ENCODE measurements around the gene MTA3.
"Not testable (repeated sequence)": the region's sequence is repeated elsewhere in the genome, so short reads cannot be mapped to it uniquely, and the experiment has no call there.

Gene MTA3

DNA sequence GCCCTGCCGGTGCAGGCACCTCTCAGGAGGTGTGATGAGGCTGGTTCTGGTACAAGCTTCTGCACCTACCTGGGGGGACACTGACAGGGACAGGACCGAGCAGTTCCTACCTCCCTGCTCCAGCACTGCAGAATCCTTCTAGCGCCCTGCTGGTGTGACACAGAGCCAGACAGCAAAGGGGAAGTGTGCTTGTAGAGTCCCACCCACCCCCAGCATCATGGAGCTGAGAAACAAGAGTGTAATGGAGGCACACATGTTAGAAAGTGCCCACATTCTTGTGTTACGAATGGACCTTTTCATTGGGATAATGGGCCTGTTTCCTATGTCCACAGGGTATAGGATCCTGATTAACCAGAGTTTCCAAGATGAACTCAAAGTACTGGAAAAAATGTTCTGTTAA is 157.2 kb downstream of the MTA3 start:
- no peak for ATAC-seq (ENCODE audit: low read depth)
- Mint-ChIP-seq H3K9me3 (peaks cover 6% of the 10 kb centered on the region), H3K4me1 (peaks cover 10% of the 10 kb centered on the region), H3K27ac (no peak overlapping the region), H3K27me3 (no peaks in the 10 kb centered on the region), H3K36me3 (peaks cover 21% of the 10 kb centered on the region), H3K4me3 (no peak overlapping the region)
- DNase-seq (ENCODE audit: low spot score in 2 of 2): no peak

DNA sequence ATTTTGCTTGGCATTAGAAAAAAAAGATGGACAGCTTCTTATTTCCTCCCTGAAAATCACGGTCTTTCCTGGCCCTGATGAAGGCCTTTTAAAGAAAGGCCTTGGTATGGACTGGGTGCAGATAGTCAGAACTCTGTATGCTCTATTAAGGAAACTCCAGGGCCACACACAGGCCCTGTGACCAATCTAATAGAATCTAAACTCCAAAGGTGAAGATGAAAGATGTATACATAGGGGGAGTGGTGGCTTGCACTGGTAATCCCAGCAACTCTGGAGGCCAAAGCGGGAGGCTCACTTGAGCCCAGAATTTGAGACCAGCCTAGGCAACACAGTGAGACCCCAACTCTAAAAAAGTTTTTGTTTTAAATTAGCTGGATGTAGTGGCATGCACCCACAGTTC is 158.2 kb downstream of the MTA3 start:
- ATAC-seq (ENCODE audit: low read depth) (no peak), DNase-seq (ENCODE audit: low spot score in 2 of 2) (no peak)
- Mint-ChIP-seq H3K27ac (no peak overlapping the region), H3K27me3 (no peaks in the 10 kb centered on the region), H3K4me1 (peaks cover 10% of the 10 kb centered on the region), H3K9me3 (peaks cover 7% of the 10 kb centered on the region), H3K36me3 (peaks cover 30% of the 10 kb centered on the region), H3K4me3 (no peak overlapping the region)

DNA sequence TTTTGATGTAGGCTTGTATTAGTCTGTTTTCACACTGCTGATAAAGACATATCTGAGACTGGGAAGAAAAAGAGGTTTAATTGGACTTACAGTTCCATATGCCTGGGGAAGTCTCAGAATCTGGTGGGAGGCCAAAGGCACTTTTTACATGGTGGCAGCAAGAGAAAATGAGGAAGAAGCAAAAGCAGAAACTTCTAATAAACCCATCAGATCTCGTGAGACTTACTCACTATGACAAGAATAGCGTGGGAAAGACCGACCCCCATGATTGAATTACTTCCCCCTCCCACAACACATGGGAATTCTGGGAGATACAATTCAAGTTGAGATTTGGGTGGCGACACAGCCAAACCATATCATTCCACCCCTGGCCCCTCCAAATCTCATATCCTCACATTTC is 162.9 kb downstream of the MTA3 start:
- H3K36me3 Mint-ChIP-seq: peaks cover 64% of the 10 kb centered on the region
- H3K4me1 Mint-ChIP-seq: not testable (repeated sequence)

DNA sequence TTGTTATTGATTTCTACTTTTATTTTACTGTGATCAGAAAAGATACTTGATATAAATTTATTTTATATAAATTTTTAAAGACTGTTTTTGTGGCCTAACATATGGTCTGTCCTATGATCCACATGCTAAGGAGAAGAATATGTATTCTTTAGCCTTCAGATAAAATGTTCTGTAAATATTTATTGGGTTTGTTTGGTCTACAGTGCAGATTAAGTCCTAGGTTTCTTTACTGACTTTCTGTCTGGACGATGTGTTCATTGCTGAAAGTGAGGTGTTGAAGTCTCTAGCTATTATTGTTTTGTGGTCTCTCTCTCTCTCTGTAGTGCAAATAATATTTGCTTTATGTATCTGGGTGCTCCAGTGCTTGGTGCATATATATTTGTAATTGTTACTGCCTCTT is 165.4 kb downstream of the MTA3 start:
- no peaks in the 10 kb centered on the region for H3K27me3 Mint-ChIP-seq
- H3K36me3 Mint-ChIP-seq: peaks cover 71% of the 10 kb centered on the region
- ATAC-seq (ENCODE audit: low read depth) (no peak), DNase-seq (ENCODE audit: low spot score in 2 of 2) (no peak)
- H3K4me3 Mint-ChIP-seq: no peak overlapping the region
- no peak overlapping the region for H3K27ac Mint-ChIP-seq
- no peaks in the 10 kb centered on the region for H3K4me1 Mint-ChIP-seq
- peaks cover 28% of the 10 kb centered on the region for H3K9me3 Mint-ChIP-seq

More for the DNA sequence above, 162.9 kb downstream of the MTA3 start:
- H3K4me3 Mint-ChIP-seq; H3K27ac Mint-ChIP-seq; H3K27me3 Mint-ChIP-seq; DNase-seq (ENCODE audit: low spot score in 2 of 2); ATAC-seq (ENCODE audit: low read depth): not testable (repeated sequence)
- H3K9me3 Mint-ChIP-seq: peaks cover 28% of the 10 kb centered on the region

DNA sequence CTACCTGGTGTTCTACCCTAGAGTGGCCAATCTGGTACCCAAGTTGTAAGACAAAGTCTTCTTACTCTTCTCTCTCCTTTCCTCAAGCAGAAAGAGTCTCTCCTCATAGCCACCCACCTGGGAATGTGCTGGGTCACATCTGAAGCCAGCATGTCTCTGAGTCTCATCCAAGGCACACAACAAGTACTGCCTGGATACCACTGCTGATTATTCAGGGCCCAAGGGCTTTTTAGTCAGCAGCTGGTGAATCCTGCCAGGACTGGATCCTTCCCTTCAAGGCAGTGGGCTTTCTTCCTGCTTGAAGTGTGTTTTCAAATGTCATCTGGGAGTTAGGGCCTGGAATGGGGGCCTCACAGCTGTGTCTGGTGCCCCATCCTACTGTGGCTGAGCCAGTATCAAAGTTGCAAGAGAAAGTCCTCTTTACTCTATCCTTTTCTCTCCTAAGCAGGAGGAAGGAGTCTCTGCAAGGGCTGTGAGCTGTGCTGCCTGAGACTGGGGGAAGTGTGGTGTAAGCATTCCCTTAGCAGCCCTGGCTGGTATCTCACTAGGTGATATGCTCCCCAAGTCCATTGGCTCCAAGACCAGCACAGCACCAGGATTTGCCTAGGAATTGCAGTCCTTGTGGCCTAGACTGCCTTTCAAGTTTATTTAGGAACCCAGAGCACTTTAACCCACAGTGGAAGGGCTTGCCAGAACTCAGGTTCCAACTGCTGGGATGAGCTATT is 168.3 kb downstream of the MTA3 start:
- ATAC-seq (ENCODE audit: low read depth) (no peak), DNase-seq (ENCODE audit: low spot score in 2 of 2) (no peak)
- Mint-ChIP-seq H3K27me3 (no peaks in the 10 kb centered on the region), H3K4me1 (no peaks in the 10 kb centered on the region), H3K27ac (no peak overlapping the region), H3K4me3 (no peak overlapping the region), H3K36me3 (peaks cover 75% of the 10 kb centered on the region), H3K9me3 (peaks cover 26% of the 10 kb centered on the region)

DNA sequence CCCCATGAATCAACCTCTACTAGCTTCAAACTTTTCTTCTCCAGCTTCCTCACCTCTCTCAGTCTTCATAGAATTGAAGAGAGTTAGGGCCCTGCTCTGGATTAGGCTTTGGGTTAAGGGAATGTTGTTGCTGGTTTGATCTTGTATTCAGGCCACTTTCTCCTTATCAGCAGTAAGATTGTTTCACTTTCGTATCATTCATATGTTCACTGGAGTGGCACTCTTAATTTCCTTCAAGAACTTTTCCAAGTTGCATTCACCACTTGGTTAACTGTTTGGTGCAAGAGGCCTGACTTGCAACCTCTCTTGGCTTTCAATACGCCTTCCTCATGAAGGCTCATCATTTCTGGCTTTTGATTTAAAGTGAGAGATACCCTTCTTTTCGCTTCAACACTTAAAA is 172.7 kb downstream of the MTA3 start:
- H3K36me3 Mint-ChIP-seq: peaks cover 40% of the 10 kb centered on the region
- H3K4me3 Mint-ChIP-seq: no peak overlapping the region
- H3K9me3 Mint-ChIP-seq: peaks cover 6% of the 10 kb centered on the region
- H3K4me1 Mint-ChIP-seq: peaks cover 6% of the 10 kb centered on the region
- DNase-seq (ENCODE audit: low spot score in 2 of 2) (no peak), ATAC-seq (ENCODE audit: low read depth) (no peak)
- no peaks in the 10 kb centered on the region for H3K27me3 Mint-ChIP-seq
- H3K27ac Mint-ChIP-seq: no peak overlapping the region

DNA sequence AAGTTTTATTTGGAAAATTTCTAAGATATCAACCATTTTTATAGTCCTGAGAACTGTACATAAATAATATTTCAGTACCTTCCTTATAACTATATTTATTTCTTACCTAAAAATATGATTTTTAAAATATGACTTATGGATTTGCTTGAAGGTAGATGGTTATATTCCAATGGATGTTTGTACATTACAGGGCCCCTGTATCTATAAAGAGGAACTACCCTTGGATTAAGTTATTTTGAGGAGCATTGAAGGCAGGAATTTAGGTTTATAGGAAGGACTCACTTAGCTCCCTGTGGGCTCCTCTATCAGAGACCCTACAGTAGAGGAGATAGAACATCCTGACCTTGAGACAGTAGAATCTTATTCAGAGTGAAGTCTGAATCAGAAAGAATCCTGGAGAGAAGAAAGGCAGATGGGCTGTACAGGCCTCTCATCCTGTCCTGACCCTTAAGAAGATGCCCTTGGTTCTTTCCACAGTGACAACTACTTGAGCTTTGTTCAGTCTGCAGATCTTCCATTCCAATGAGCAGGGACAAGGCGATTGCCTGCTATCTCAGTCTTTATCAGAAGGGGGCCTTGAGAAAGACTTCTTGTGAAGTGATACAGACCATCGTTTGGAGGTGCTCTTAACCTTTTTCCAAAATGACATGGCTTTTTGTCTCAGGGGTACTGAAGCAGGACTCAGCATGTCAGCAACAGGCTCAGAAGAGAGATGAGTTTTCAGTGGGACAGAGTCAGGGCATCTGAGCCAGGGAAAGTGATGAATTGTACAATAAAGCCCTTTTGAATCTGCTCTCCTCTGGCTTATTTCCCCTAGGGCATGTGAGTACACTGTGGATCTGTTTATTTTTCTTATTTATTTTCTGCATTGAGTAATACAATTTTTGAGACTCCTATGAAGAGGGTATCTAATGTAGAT is 174.6 kb downstream of the MTA3 start:
- DNase-seq (ENCODE audit: low spot score in 2 of 2): no peak
- no peaks in the 10 kb centered on the region for H3K27me3 Mint-ChIP-seq
- peaks cover 24% of the 10 kb centered on the region for H3K36me3 Mint-ChIP-seq
- H3K9me3 Mint-ChIP-seq: peaks cover 5% of the 10 kb centered on the region
- H3K27ac Mint-ChIP-seq: peak overlapping the region; percentile 58
- H3K4me1 Mint-ChIP-seq: peaks cover 6% of the 10 kb centered on the region
- ATAC-seq (ENCODE audit: low read depth): peak; percentile 35
- H3K4me3 Mint-ChIP-seq: no peak overlapping the region

DNA sequence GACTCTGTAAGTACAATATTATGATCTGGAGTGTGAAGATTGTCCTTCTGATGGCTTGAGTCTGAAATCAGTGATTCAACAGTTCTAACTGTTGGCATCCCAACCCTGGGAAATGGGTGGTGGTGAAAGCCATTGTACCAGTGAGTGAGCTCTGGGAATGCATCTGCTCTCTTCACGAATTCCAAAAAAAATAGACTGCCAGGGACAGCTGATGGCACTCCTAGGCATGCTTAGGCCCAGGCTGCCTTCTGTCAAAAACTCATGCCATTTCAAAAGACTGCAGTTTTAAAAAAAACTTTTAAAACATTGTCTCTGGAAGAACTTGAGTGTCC is 175.2 kb downstream of the MTA3 start:
- peaks cover 5% of the 10 kb centered on the region for H3K9me3 Mint-ChIP-seq
- peaks cover 6% of the 10 kb centered on the region for H3K4me1 Mint-ChIP-seq
- H3K27ac Mint-ChIP-seq: peak overlapping the region; percentile 58
- no peak overlapping the region for H3K4me3 Mint-ChIP-seq
- no peak for DNase-seq (ENCODE audit: low spot score in 2 of 2)
- peaks cover 20% of the 10 kb centered on the region for H3K36me3 Mint-ChIP-seq
- ATAC-seq (ENCODE audit: low read depth): no peak
- H3K27me3 Mint-ChIP-seq: no peaks in the 10 kb centered on the region

DNA sequence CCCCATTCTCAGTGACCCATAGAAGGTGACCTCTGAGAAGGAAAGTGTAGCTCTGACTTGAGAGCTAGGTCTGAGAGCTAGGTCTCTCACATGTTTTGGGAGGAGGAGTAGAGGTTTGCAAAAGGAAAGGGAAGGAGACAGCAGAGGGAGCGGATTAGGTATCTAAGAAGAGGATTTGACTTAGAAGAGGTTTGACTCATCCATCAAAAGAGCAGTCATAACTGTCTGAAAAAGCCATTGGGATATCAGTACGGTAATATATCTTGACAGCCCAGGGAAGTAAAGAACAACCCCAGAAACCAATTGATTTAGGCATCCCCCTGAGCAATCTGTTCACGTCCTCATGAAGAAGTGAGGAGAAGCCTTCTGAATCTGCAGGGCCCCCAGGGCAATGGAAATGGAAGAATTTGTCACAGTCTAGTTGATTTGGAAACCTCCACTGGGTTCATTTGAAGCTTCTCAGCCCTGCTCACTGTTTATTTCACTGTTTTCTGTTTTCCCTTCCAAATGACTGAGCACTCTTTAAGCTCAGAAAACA is 176.2 kb downstream of the MTA3 start:
- H3K4me1 Mint-ChIP-seq: peaks cover 6% of the 10 kb centered on the region
- ATAC-seq (ENCODE audit: low read depth) (no peak), DNase-seq (ENCODE audit: low spot score in 2 of 2) (no peak)
- H3K36me3 Mint-ChIP-seq: peaks cover 14% of the 10 kb centered on the region
- peaks cover 2% of the 10 kb centered on the region for H3K9me3 Mint-ChIP-seq
- H3K4me3 Mint-ChIP-seq: no peak overlapping the region
- H3K27me3 Mint-ChIP-seq: no peaks in the 10 kb centered on the region
- H3K27ac Mint-ChIP-seq: no peak overlapping the region

DNA sequence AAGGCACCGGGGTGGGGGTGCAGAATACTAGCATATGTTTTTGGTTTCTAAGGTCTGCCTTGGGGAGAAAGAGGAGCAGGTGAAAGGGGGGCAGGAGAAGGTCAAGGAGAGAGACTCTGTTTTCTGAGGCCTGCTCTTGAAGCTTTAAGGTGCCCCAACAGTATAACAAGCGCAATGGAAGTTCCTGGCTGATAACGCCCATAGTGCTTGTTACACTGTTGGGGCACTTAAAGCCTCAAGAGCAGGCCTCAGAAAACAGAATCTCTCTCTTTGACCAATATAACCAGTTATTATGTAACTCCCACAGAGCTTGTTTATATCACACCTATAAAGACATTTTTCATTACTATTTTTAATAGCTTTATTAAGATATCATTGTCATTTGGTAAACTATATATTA is 179.0 kb downstream of the MTA3 start:
- DNase-seq (ENCODE audit: low spot score in 2 of 2) (no peak), ATAC-seq (ENCODE audit: low read depth) (no peak)
- H3K36me3 Mint-ChIP-seq: peaks cover 2% of the 10 kb centered on the region
- H3K27ac Mint-ChIP-seq: no peak overlapping the region
- H3K4me1 Mint-ChIP-seq: peaks cover 23% of the 10 kb centered on the region
- H3K9me3 Mint-ChIP-seq: no peaks in the 10 kb centered on the region
- H3K4me3 Mint-ChIP-seq: no peak overlapping the region
- H3K27me3 Mint-ChIP-seq: no peaks in the 10 kb centered on the region

DNA sequence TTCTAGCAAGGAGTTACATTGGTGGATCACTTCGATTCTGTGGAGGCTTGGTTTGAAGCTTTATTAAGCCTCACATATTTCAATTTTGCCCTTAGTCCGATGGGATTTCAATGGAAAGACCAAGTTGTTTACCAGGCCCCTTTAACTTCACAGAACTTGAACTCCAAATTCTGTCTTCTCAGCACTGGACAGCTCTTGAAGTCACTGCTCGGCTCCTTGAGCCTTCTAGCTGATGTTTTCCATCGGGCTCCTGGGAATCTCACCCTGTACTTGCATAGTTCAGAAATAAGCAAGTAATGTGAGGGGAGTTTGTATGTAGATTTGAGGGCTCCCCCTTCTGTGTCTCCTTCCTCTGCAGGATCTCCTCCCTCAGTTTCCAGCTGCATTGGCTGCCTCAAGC is 180.4 kb downstream of the MTA3 start:
- no peak overlapping the region for H3K27ac Mint-ChIP-seq
- H3K27me3 Mint-ChIP-seq: no peaks in the 10 kb centered on the region
- H3K4me3 Mint-ChIP-seq: no peak overlapping the region
- no peaks in the 10 kb centered on the region for H3K9me3 Mint-ChIP-seq
- peaks cover 29% of the 10 kb centered on the region for H3K4me1 Mint-ChIP-seq
- DNase-seq (ENCODE audit: low spot score in 2 of 2) (no peak), ATAC-seq (ENCODE audit: low read depth) (no peak)
- peaks cover 2% of the 10 kb centered on the region for H3K36me3 Mint-ChIP-seq

DNA sequence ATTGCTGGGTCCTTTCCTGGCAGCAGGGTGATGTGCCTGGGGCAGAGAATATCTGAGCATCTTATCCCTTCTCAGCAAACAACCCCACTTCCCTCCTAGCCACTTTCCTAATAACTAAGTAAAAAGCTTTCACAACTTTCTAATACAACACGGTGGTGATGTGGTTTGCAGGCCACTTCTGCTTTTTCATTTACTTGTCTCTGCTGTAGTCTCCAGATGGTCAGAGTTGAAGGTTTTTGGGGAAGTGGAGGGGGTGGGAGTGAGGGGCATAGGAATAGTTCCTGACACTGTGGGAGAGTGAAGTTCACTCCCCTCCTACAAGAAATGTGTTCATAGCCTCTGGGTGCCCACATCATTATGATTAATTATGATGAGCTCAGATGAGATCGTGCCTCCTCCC is 183.9 kb downstream of the MTA3 start:
- Mint-ChIP-seq H3K4me1 (peaks cover 39% of the 10 kb centered on the region), H3K4me3 (peak overlapping the region; percentile 64), H3K27me3 (no peaks in the 10 kb centered on the region), H3K9me3 (no peaks in the 10 kb centered on the region), H3K27ac (peak overlapping the region; percentile 91), H3K36me3 (peaks cover 2% of the 10 kb centered on the region)
- ATAC-seq (ENCODE audit: low read depth) (peak; percentile 67), DNase-seq (ENCODE audit: low spot score in 2 of 2) (peak in 1 of 2 donors; percentile 52)

DNA sequence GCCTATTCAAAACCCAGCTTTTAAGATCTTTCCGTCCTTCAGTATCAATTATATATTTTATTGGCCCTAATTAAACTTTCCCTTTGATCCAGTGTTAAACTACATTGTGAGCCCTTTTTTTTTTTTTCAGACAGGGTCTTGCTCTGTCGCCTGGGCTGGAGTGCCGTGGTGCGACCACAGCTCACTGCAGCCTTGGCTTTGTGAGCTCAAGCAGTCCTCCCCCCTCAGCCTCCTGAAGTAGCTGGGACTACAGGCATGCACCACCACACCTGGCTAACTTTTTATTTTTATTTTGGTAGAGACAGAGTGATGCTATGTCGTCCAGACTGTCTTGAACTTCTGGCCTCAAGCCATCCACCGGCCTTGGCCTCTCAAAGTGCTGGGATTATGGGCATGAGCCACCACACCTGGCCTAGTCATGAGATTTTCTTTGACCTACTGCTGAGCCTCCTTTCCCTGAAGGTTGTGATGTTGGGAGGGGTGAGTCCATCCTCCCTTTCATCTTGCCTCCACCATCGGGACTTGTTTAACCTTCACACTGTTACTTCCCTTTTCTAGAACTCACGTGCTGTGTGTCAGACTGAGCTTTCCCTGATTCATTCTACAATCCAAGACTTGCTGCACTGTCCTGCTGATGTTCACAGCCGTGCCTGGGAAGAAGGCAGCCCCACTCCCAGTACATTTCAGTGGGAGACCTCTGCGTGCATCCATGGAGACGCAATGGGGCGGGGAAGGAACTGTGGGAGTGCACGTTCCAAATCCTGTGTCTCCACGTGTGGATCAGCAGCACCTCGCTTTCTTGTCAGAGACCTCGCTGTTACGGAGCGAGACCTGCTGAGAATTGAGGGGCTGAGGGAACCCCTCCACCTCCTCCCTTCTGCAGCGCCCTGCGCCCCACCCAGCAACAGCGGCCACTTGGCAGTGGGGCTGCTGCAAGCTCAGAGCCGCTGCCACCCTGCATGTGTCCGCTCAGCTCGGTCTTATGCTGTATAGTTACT is 184.7 kb downstream of the MTA3 start:
- Mint-ChIP-seq H3K9me3 (no peaks in the 10 kb centered on the region), H3K27ac (peak overlapping the region; percentile 91), H3K4me3 (peak overlapping the region; percentile 64), H3K4me1 (peaks cover 39% of the 10 kb centered on the region), H3K27me3 (no peaks in the 10 kb centered on the region), H3K36me3 (peaks cover 2% of the 10 kb centered on the region)
- no peak for ATAC-seq (ENCODE audit: low read depth)
- no peak for DNase-seq (ENCODE audit: low spot score in 2 of 2)

Measured in memory B cell (primary cell).